AG09309 (cell line): Measurements from ENCODE around the gene FGFRL1.
"Not testable (repeated sequence)": the region's sequence is repeated elsewhere in the genome, so short reads cannot be mapped to it uniquely, and the experiment has no call there.

Experiments used
- DNase-seq: peaks from one replicate; pipeline ENCODE4 v3.0.0-alpha.2; 2010; ENCODE audit warnings: low read depth
- H3K4me3 ChIP-seq: 2 replicates; pipeline ENCODE4 v1.5.1; 2011; ENCODE audit warnings: mild to moderate bottlenecking, low read depth, low read length, moderate library complexity; ENCODE audit not compliant: control insufficient read depth
- CTCF ChIP-seq: IDR thresholded peaks from 2 replicates; pipeline ENCODE4 v1.5.1; 2011; ENCODE audit warnings: mild to moderate bottlenecking, low read depth, low read length, inconsistent platforms; ENCODE audit not compliant: insufficient read depth, control insufficient read depth; ENCODE audit errors: missing control alignments

The FGFRL1 gene

GRCh38 chr4:996030-996996 is 15.1 kb upstream of the FGFRL1 start:
- DNase-seq, result no peak
- H3K4me3 ChIP-seq, result no peak overlapping the region
- no peak for TF ChIP-seq CTCF

- no peak overlapping the region; the same call in 1 of the 2 replicates for H3K4me3 ChIP-seq
Observed at GRCh38 chr4:996997-997374, 14.4 kb upstream of the FGFRL1 start.

GRCh38 chr4:997375-998071 is 13.9 kb upstream of the FGFRL1 start:
- H3K4me3 ChIP-seq, result no peak overlapping the region; the same call in none of the 2 replicates
- no peak for DNase-seq
- no peak for TF ChIP-seq CTCF

More at GRCh38 chr4:996997-997374, 14.4 kb upstream of the FGFRL1 start:
- DNase-seq, result no peak
- TF ChIP-seq CTCF, result no peak

GRCh38 chr4:998096-998691 is 13.2 kb upstream of the FGFRL1 start:
- H3K4me3 ChIP-seq, result no peak overlapping the region
- TF ChIP-seq CTCF, result no peak
- DNase-seq, result no peak

GRCh38 chr4:999240-999863 is 12.1 kb upstream of the FGFRL1 start:
- DNase-seq, H3K4me3 ChIP-seq: not testable (repeated sequence)

GRCh38 chr4:999882-1000425 is 11.5 kb upstream of the FGFRL1 start:
- DNase-seq, result no peak
- TF ChIP-seq CTCF, result no peak
- H3K4me3 ChIP-seq, result no peak overlapping the region
